Fibroblast of lung (primary cell): ENCODE measurements around the gene WDR55.

Experiments
- CTCF ChIP-seq, 2 donors: IDR thresholded peaks in 1 of 2; conservative IDR thresholded peaks in 1 of 2; 1 replicate in 1 of 2; 2 replicates in 1 of 2; pipeline ENCODE4 v1.5.1; 2011 to 2012; ENCODE audit warnings: low read length in 2 of 2, control low read depth in 1 of 2, inconsistent platforms in 1 of 2, low read depth in 1 of 2, mild to moderate bottlenecking in 1 of 2
- EZH2 ChIP-seq: IDR thresholded peaks from 2 replicates; pipeline ENCODE4 v1.5.1; 2012; ENCODE audit warnings: low read length, control low read depth, mild to moderate bottlenecking; ENCODE audit errors: missing control alignments

GRCh38 chr5:140718266-140718592 lies 53.5 kb downstream of the WDR55 start:
- TF ChIP-seq CTCF (conservative IDR thresholded peaks at IDR 0.05 in 1 of 2, IDR thresholded peaks at IDR 0.05 in 1 of 2; ENCODE audit: low read depth in 1 of 2, low read length in 2 of 2) (no peak), EZH2 (no peak)
